OCI-LY3 (cell line): ENCODE data around the gene SLAIN1.

ENCODE experiments used
- EZH2phosphoT487 ChIP-seq: fragments of 200-600 bp; shearing (Covaris generic); IDR thresholded peaks from 2 replicates; pipeline ENCODE4 v1.6.1; 2018; ENCODE audit warnings: antibody characterized with exemption, mixed run types, low read depth
- TF ChIP-seq, protein P1 (sequence below): fragments of 200-600, 300-600 bp; sonication (generic); IDR thresholded peaks from 2 replicates; pipeline ENCODE4 v1.5.1; 2014; ENCODE audit warnings: antibody characterized with exemption, low read length, low read depth

DNA sequence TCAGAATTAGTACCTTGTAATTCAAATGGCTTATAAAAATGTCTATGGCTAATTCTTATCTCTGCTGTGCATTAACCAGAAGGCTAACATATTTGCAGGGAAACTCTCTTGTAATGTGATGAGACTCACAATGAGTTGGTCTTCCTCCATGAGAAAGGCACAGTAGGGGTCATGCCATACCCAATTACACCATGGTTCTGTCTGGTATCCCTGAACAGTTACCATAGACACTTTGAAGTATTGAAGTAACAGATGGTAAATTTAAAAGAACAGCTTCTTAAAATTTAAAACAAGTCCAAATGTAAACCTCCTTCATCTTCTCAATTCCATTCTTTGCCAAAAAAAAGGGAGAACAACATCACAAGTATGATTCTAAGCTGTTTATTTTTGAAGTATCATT, 22.6 kb upstream of the SLAIN1 start:
- TF ChIP-seq, protein P1, sequence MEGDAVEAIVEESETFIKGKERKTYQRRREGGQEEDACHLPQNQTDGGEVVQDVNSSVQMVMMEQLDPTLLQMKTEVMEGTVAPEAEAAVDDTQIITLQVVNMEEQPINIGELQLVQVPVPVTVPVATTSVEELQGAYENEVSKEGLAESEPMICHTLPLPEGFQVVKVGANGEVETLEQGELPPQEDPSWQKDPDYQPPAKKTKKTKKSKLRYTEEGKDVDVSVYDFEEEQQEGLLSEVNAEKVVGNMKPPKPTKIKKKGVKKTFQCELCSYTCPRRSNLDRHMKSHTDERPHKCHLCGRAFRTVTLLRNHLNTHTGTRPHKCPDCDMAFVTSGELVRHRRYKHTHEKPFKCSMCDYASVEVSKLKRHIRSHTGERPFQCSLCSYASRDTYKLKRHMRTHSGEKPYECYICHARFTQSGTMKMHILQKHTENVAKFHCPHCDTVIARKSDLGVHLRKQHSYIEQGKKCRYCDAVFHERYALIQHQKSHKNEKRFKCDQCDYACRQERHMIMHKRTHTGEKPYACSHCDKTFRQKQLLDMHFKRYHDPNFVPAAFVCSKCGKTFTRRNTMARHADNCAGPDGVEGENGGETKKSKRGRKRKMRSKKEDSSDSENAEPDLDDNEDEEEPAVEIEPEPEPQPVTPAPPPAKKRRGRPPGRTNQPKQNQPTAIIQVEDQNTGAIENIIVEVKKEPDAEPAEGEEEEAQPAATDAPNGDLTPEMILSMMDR = no peak
- TF ChIP-seq EZH2phosphoT487 = no peak
